BLaER1 treated with 17β-estradiol and CSF1 and Interleukin-3, amounts not matched to agents 10 nM and 100 nM (cell line): ENCODE results near the gene ETV6.

Experiments used
- H3K27ac ChIP-seq, 11 experiments: shearing (Covaris generic); formaldehyde crosslinking; 2 replicates each; pipeline ENCODE4 v1.8.1; 2022
- H3K27me3 ChIP-seq, 11 experiments: shearing (Covaris generic); formaldehyde crosslinking; 2 replicates each; pipeline ENCODE4 v1.8.1; 2022
- H3K36me3 ChIP-seq, 11 experiments: shearing (Covaris generic); formaldehyde crosslinking; 2 replicates each; pipeline ENCODE4 v1.8.1; 2022
- H3K4me1 ChIP-seq, 10 experiments: shearing (Covaris generic); formaldehyde crosslinking; 2 replicates each; pipeline ENCODE4 v1.8.1; 2022
- H3K4me2 ChIP-seq, 11 experiments: shearing (Covaris generic); formaldehyde crosslinking; 2 replicates each; pipeline ENCODE4 v1.8.1; 2022
- H3K4me3 ChIP-seq, 10 experiments: shearing (Covaris generic); formaldehyde crosslinking; 2 replicates each; pipeline ENCODE4 v1.8.1; 2022
- H3K9ac ChIP-seq, 11 experiments: shearing (Covaris generic); formaldehyde crosslinking; 2 replicates each; pipeline ENCODE4 v1.8.1; 2022
- H3K9me3 ChIP-seq, 11 experiments: shearing (Covaris generic); formaldehyde crosslinking; replicated peaks in 1 of 11; 2 replicates each; pipeline ENCODE4 v1.8.1; 2022
- H4K20me1 ChIP-seq, 11 experiments: shearing (Covaris generic); formaldehyde crosslinking; 2 replicates each; pipeline ENCODE4 v1.8.1; 2022
- Cebpa-rat ChIP-seq, 11 experiments: shearing (Covaris generic); IDR thresholded peaks; 2 replicates each; pipeline ENCODE4 v1.8.1; 2022

ETV6 gene

DNA sequence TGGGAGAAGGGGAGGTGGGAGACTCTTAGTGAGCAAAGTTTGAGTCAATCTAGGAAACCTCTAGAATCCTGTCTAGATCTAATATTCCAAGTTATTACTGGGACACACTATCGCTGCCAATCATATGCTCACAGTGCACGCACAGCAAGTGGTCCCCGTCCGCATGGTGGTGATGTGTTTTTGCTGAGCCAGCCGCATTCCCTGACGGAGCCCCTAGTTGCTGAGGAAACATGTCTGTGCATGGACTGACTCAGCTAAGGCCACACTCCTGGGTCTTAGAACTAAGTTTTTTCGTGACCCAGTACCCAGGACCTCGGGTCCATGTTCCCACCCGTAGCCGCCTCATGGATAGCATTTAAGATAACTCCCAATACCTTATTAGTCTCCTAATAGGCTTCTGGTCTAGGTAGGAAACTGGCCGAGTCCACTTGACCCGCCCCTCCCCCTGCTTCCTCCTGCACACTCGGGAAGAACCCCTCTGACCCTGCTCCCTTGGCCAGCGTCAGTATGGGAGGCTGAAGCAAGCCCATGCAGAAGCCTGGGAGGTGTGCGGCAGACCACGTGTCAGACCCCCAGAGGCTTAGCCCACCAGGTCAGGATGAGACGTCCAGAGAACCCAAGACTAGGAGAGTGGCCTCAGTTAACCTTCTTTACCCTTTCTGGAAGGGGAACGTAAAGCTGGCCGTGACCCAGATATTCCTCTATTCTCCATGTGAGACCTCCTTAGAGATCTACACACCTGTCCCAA, 200.5 kb downstream of the ETV6 start:
- Histone ChIP-seq H3K4me1 (peaks cover 22 to 92% (median 43%) of the 10 kb centered on the region in 10 experiments), H3K9me3 (peaks cover 0 to 29% (median 21%) of the 10 kb centered on the region in 11 experiments; a peak in 15 of 22 replicates), H3K36me3 (peaks cover 79 to 100% (median 98%) of the 10 kb centered on the region in 11 experiments), H3K4me2 (peak overlapping the region in 4 of 11 experiments; percentile 3 to 38 (median 16); a peak in 3 of 22 replicates), H3K9ac (no peak overlapping the region), H4K20me1 (no peaks in the 10 kb centered on the region), H3K27ac (peak overlapping the region in 1 of 11 experiments; percentile 42; a peak in 1 of 22 replicates), H3K4me3 (no peak overlapping the region), H3K27me3 (no peaks in the 10 kb centered on the region)
- no peak for TF ChIP-seq Cebpa-rat (IDR thresholded peaks at IDR 0.05)

DNA sequence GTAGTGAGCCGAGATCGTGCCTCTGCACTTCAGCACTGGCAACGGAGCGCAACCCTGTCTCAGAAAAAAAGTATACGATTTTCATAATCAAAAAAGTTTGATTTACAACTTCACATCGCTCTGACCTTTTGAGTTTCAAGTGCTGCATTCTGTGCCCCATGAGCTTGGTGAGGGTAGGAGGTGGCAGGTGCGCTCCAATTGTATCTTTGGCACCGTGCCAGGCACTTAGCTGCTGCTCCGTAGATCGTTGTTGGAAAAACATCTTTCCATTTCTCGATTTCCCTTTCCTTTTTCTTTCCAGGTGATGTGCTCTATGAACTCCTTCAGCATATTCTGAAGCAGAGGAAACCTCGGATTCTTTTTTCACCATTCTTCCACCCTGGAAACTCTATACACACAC, 203.7 kb downstream of the ETV6 start:
- peaks cover 51 to 95% (median 75%) of the 10 kb centered on the region in 10 experiments for H3K4me1 ChIP-seq
- H3K9me3 ChIP-seq: peaks cover 0 to 29% (median 21%) of the 10 kb centered on the region in 11 experiments; a peak in 15 of 22 replicates
- H4K20me1 ChIP-seq: no peaks in the 10 kb centered on the region
- H3K9ac ChIP-seq: peak overlapping the region in 2 of 11 experiments; percentile 12 to 16; a peak in 5 of 22 replicates
- H3K27ac ChIP-seq: peak overlapping the region; percentile 61 to 95 (median 90); a peak in 21 of 22 replicates
- TF ChIP-seq Cebpa-rat (IDR thresholded peaks at IDR 0.05): no peak
- peak overlapping the region; percentile 69 to 93 (median 83); a peak in 19 of 22 replicates for H3K4me2 ChIP-seq
- peak overlapping the region in 2 of 10 experiments; percentile 24 to 32; a peak in 1 of 20 replicates for H3K4me3 ChIP-seq
- no peaks in the 10 kb centered on the region for H3K27me3 ChIP-seq
- H3K36me3 ChIP-seq: peaks cover 66 to 90% (median 83%) of the 10 kb centered on the region in 11 experiments

- H3K4me2 ChIP-seq: peak overlapping the region; percentile 69 to 93 (median 83)
- H3K9me3 ChIP-seq: peaks cover 0 to 29% (median 25%) of the 10 kb centered on the region in 11 experiments; a peak in 15 of 22 replicates
- H3K36me3 ChIP-seq: peaks cover 62 to 90% (median 82%) of the 10 kb centered on the region in 11 experiments
- peaks cover 51 to 96% (median 81%) of the 10 kb centered on the region in 10 experiments for H3K4me1 ChIP-seq
- no peak for TF ChIP-seq Cebpa-rat (IDR thresholded peaks at IDR 0.05)
- peak overlapping the region; percentile 61 to 95 (median 90) for H3K27ac ChIP-seq
- H3K9ac ChIP-seq: peak overlapping the region in 10 of 11 experiments; percentile 52 to 83 (median 78); a peak in 14 of 22 replicates
- H4K20me1 ChIP-seq: no peaks in the 10 kb centered on the region
- H3K27me3 ChIP-seq: no peaks in the 10 kb centered on the region
- peak overlapping the region in 5 of 10 experiments; percentile 3 to 37 (median 24); a peak in 5 of 20 replicates for H3K4me3 ChIP-seq
Observed at GRCh38 chr12:11854011-11854499, 204.6 kb downstream of the ETV6 start.

DNA sequence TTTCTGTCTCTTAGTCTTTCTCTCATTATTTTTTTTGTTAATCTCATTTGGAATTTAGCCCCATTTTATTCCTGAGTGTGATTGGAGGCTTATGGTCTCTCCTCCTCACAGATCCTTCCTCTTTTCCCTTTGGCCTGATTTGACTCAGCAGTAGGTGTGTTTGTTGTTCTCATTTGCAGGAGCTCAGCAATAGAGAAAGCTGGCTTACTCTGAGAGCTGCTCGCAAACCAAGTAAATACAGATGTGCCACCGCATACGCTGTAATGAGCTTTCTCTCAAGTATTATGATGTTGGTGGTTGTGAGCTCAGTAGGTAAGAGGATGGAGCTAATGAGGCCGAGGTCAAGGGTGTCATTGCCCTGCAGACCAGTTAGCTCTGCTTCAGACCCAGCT, 206.5 kb downstream of the ETV6 start:
- H3K36me3 ChIP-seq: peaks cover 60 to 90% (median 81%) of the 10 kb centered on the region in 11 experiments
- peaks cover 55 to 99% (median 85%) of the 10 kb centered on the region in 10 experiments for H3K4me1 ChIP-seq
- TF ChIP-seq Cebpa-rat (IDR thresholded peaks at IDR 0.05): no peak; a peak in 1 of 22 replicates
- H3K9ac ChIP-seq: peak overlapping the region; percentile 11 to 83 (median 77); a peak in 21 of 22 replicates
- H3K9me3 ChIP-seq: peaks cover 0 to 38% (median 28%) of the 10 kb centered on the region in 11 experiments; a peak in 15 of 22 replicates
- peak overlapping the region; percentile 69 to 93 (median 83) for H3K4me2 ChIP-seq
- H3K4me3 ChIP-seq: peak overlapping the region in 8 of 10 experiments; percentile 1 to 37 (median 22); a peak in 10 of 20 replicates
- no peaks in the 10 kb centered on the region for H4K20me1 ChIP-seq
- no peaks in the 10 kb centered on the region for H3K27me3 ChIP-seq
- peak overlapping the region; percentile 61 to 95 (median 90) for H3K27ac ChIP-seq

DNA sequence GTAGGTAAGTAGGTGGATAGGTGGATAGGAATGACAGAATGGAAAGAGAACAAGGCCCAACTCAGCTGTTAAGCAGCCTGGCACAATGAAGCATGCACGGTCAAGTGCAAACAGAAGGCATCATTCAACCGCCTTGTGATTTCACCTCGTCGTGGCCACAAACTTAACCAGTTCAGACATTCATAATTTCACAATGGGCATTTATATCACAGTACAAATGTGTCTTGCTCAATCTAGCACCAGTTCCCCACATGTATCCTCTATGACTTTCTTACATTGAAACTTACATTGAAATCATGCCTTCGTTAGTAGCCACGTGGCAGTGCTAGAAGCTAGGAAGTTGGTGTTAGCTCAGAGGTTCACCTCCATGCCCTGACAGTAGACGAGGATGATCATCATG, 207.5 kb downstream of the ETV6 start:
- Histone ChIP-seq H3K9ac (peak overlapping the region in 9 of 11 experiments; percentile 73 to 83 (median 79); a peak in 16 of 22 replicates), H3K36me3 (peaks cover 63 to 90% (median 81%) of the 10 kb centered on the region in 11 experiments), H3K27ac (peak overlapping the region; percentile 61 to 95 (median 90)), H3K4me2 (peak overlapping the region; percentile 69 to 93 (median 83); a peak in 21 of 22 replicates), H3K4me1 (peaks cover 65 to 100% (median 90%) of the 10 kb centered on the region in 10 experiments), H3K4me3 (no peak overlapping the region; a peak in 1 of 20 replicates), H3K27me3 (no peaks in the 10 kb centered on the region), H3K9me3 (peaks cover 0 to 38% (median 27%) of the 10 kb centered on the region in 11 experiments; a peak in 15 of 22 replicates), H4K20me1 (no peaks in the 10 kb centered on the region)
- TF ChIP-seq Cebpa-rat (IDR thresholded peaks at IDR 0.05): peak in 8 of 11 experiments; percentile 29 to 76 (median 51); a peak in 11 of 22 replicates

- Histone ChIP-seq H3K27me3 (no peaks in the 10 kb centered on the region), H3K27ac (peak overlapping the region in 9 of 11 experiments; percentile 24 to 61 (median 52); a peak in 13 of 22 replicates), H3K36me3 (peaks cover 58 to 90% (median 79%) of the 10 kb centered on the region in 11 experiments), H3K4me2 (peak overlapping the region in 6 of 11 experiments; percentile 27 to 89 (median 82); a peak in 10 of 22 replicates), H3K4me3 (no peak overlapping the region), H4K20me1 (no peaks in the 10 kb centered on the region), H3K9ac (no peak overlapping the region; a peak in 1 of 22 replicates), H3K9me3 (peaks cover 0 to 34% (median 20%) of the 10 kb centered on the region in 11 experiments; a peak in 17 of 22 replicates), H3K4me1 (peaks cover 67 to 99% (median 91%) of the 10 kb centered on the region in 10 experiments)
- no peak for TF ChIP-seq Cebpa-rat (IDR thresholded peaks at IDR 0.05)
Observed at GRCh38 chr12:11859705-11860425, 210.4 kb downstream of the ETV6 start.

- Histone ChIP-seq H3K4me2 (peak overlapping the region; percentile 68 to 89 (median 80)), H3K4me1 (peaks cover 52 to 85% (median 77%) of the 10 kb centered on the region in 10 experiments), H3K9ac (peak overlapping the region in 9 of 11 experiments; percentile 10 to 54 (median 40); a peak in 12 of 22 replicates), H3K36me3 (peaks cover 69 to 100% (median 92%) of the 10 kb centered on the region in 11 experiments), H3K27ac (peak overlapping the region; percentile 41 to 63 (median 57); a peak in 21 of 22 replicates), H3K4me3 (peak overlapping the region in 4 of 10 experiments; percentile 9 to 28 (median 20); a peak in 4 of 20 replicates), H3K27me3 (no peaks in the 10 kb centered on the region), H3K9me3 (peaks cover 12 to 47% (median 35%) of the 10 kb centered on the region in 11 experiments), H4K20me1 (no peaks in the 10 kb centered on the region)
- TF ChIP-seq Cebpa-rat (IDR thresholded peaks at IDR 0.05): no peak
Observed at GRCh38 chr12:11861155-11861863, 211.8 kb downstream of the ETV6 start.
